HG02798 (cell line): ENCODE data around the gene ERC2.
"Not testable (repeated sequence)": the region's sequence is repeated elsewhere in the genome, so short reads cannot be mapped to it uniquely, and the experiment has no call there.

Experiments
- ATAC-seq: cut with Tn5 transposase; IDR thresholded peaks from one replicate; pipeline ENCODE4 v1.9.1; 2021; ENCODE audit warnings: mild to moderate bottlenecking; ENCODE audit not compliant: unreplicated experiment, poor library complexity

ERC2 gene

DNA sequence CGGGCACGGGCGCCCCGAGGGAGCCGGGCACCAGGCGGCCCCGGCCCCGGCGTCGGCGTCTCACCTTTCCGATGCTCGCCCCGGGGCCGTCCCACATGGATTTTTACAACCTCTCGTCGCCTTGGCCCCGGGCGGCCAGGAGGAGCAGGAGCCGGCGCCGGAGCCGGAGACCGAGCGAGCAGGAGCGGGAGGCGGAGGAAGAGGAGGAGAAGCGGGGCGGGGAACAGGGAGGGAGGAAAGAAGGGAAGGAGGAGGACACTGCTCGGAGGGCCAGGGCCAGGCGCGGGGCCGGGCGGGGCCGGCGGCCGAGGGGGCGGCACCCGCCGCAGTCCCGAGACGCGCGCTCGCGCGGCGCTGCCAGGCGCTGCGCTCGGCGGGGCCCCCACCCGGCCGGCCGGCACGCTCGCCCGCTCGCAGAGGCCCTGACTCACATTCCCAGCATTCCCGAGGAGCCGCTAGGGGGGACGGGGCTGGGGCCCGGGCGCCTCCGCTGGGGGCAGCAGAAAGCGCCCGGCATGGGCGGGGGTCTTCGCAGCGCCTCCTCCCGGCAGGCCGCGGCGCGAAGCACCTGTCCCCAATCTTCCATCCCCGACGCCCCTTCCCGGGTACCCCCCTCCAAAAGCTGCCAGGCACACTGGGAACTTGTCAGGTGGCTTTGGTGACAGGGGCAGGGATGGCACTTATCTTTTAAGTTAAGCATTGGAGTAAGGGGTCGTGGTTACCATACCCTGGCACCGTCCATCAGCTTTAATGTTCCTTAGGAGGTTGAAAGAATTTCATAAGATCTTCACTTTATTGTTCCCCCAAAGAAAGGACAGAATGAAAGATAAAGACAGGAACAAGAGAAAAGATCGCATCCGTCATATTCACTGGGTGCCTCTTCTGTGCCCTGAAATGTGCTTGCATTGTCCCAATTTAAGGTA, at the start of gene ERC2:
Gene ERC2 (minus strand): TSS at position 284 of the 923 bp plus-strand sequence.
- no peak for ATAC-seq

DNA sequence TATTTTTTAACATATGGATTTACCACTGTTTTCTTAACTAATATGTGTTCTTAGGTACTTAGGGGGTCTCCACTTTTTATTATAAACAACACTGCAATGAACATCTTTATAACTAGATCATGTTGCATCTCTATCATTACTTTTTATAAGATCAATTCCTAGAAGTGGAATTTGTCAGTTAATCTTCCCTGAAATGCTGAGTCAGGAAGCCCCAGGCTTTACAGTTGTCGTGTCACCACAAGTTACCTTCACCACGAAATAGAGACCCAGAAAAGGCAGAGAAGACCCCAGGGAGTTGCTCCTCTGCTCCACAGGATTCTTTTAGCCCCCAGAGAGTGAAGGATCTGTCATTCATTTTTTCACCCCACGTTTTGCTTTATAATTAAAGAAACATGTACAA, 34.5 kb upstream of the ERC2 start:
- ATAC-seq = no peak

DNA sequence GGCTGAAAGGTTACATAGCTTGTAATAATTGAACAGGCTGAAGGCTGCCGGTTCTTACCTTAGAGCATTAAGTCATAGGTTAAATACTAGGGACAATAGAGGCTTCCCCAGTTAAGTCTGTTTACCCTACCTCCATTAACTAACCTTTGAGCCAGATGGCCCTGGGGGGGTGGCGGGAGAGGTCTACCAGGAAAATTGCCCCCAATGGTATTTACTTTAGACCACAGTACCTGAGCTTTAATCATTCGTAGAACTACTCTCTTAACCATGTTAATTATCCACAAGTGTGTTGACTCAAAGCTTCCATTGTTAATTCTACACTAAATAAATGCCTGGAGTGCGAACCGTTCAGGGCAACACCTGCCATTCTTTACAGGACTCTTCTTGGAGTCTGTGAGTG, 28.1 kb upstream of the ERC2 start:
- not testable (repeated sequence) for ATAC-seq

DNA sequence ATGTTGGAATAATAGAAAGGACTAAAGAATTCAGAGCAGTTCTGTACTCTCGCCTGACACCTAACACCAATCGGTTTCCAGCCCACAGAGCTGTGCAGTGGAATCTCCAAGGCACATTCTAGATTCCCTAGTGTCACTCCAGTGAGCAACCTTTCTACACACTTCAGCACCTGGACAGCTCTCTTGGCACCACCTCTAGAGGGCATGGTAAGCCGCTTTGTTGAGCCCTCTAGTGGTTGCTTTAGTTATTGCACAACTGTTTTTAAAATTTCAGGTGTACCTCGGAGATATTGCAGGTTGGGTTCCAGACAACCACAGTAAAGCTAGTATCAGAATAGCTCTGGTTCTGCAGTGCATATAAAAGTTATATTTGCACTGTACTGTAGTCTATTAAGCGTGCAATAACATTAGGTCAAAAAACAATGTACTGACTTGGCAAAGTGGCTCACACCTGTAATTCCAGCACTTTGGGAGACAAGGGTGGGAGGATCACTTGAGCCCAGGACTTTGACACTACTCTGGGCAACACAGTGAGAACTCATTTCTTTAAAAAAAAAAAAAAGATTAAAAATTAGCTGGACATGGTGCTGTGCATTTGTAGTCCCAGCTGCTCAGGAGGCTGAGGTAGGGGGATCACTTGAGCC, 26.5 kb upstream of the ERC2 start:
- ATAC-seq = peak; percentile 93

DNA sequence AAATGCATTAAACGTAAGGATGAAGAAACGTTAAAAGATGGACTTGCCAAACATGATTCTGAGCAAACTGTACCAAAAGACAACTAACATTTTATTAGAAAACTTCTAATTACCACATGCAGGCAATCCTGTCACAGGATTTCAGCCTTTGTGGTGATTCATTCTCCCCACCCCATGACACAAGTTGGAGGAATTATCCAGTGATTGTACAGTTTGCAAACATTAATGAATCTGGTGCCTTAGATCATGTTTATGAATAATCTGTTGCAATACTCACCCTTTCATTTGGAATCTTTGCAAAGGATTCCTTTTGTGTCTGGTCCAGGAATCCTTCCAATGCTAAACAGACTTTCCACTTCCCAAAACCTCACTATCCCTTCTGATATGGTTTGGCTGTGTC, 23.3 kb upstream of the ERC2 start:
- no peak for ATAC-seq

- ATAC-seq = no peak
These were observed 20.7 kb upstream of the ERC2 start for GRCh38 chr3:56488812-56489600.

GRCh38 chr3:56484525-56485032, 16.3 kb upstream of the ERC2 start:
- no peak for ATAC-seq

GRCh38 chr3:56484122-56484521, 15.9 kb upstream of the ERC2 start:
- no peak for ATAC-seq

DNA sequence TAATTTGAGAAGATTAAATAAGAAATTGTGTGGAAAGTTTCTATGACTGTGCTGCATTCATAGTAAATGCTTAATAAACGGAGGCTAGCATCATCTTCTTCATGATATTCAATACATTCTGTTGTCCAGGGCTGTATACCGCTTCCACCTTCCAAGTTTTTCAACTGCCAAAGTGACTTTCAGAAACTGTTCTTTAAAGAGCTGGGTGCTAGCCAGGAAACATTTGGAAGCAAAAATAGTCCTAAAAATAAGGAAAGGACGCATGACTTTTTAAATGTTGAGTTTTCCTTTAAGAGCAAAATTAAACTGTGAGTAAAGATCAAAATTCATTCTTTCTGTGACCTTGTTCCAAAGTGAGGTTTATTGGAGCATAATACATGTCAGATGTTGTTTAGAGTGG, 9.4 kb upstream of the ERC2 start:
- ATAC-seq = no peak

- no peak for ATAC-seq
These were observed 8.5 kb upstream of the ERC2 start for GRCh38 chr3:56476771-56477170.

DNA sequence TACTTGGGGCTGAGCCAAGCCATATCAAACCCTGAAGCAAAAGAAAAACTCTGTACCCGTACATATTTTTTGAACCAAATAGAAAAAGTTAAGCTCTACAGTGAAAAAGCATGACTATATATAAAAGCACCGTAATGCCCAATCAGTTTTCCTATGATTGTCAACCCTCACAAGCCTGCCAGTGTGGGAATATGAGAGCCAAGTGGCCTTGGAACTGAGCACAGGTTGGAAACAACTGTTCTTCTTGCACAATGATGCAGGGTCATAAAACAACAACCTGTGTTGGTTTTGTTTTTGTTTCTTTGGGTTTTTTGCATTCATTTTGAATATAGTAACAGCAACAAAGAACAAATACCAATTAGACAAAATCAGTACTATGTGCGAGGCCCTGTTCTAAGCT, 3.5 kb upstream of the ERC2 start:
- ATAC-seq = no peak

GRCh38 chr3:56469141-56469540, 874 bp upstream of the ERC2 start:
- no peak for ATAC-seq

DNA sequence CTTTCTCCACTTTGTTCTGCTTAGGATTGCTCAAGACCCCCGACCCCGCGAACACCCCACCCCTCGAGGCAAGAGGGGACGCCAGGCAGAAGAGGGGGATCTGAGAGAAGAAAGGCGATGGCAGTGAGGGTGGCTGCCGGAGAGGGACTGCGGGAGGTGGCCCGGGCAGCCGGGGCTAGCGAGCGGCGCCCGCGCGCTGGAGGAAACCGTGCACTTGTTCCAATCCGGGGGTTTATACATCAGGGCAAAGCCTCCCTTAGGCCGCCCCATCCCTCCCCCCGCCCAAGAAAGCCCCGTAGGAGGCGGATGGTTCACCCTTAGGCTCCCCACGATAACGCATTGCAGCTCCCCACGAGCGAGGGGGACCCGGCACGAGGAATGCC, 475 bp downstream of the ERC2 start:
- ATAC-seq = no peak

DNA sequence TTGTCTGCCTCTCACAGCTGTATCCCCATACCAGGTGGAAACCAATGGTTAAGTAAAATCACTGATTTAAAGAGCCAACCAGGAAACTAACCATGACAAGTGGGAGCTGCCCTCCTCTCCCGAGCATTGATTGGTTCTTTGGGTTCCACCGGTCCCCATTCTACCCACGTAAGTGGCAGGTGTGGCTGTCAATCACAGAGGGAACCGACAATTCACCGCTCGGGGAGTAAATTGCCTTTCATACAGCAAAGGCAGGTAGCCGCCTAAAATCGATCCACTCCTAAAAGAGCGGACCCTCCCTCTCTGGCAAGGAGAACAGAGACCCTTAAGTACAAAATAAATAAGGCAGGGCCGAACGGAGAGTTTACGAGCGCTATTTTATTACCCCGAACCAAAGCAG, 1.2 kb downstream of the ERC2 start:
- peak; percentile 58 for ATAC-seq

GRCh38 chr3:56459719-56460118, 8.5 kb downstream of the ERC2 start:
- ATAC-seq = no peak

GRCh38 chr3:56459104-56459496, 9.2 kb downstream of the ERC2 start:
- ATAC-seq = no peak

DNA sequence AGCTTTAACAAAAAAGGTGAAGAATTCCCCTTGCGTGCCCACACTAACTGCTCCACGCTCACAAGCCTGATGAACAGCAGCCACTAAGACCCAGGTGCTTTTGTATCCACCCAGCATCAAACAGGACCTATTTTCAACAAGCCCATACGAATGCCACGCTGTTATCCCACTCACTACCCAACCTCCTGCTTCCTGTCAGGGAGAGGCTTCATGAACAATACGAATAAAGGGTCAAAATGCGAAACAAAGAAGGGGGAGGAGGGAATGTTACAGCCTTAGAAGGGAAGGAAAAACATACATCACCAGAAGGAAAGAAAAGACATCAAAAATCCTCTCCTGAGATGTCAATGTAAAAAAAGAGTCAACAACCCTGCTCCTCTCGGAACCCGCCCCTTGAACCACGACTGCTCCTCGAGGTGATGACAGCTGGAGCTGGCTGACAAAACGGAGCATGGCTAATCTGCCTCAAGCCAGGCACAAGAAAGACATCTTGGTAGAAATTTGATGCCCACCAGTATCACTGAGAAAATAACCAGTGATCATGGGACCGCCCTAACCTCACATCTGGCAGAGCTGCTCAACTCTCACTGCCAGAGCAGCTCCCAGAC, 9.7 kb downstream of the ERC2 start:
- no peak for ATAC-seq

DNA sequence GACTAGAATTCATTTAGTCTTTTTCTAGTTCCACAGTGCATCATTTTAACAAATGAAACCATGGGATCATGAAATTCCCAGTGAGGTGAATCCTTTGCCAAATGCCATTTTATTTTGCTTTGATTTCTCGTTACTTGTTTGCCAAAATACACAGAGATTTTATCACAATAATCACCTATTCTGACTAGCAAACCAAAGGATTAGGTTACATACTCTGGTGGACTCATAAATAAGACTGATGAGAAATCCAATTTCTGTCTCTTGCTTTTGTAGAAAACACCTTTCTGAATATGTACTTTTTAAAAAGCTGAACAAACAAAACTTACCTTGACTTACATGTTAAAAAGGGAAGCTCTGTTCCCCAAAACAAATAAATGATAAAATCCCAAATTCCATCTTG, 12.2 kb downstream of the ERC2 start:
- ATAC-seq = no peak

DNA sequence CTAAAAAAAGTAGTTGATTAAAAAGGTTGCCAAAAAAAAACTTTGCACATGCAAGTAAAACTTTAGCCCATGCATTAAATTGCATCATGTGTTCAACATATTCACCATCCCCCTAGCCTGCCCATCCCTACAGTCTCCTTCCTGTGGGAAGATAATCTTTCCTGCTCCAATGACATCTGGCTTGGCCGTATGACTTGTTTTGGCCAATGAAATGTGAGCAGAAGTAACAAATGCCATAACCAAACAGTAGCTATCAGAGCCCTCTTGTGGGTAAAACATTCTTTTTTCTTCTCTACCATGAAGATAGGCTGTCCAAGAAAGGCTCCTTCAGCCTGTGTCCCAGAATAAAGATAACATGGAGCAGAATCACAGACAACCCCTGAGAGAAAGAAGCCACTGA, 15.3 kb downstream of the ERC2 start:
- no peak for ATAC-seq

GRCh38 chr3:56452085-56452484, 16.2 kb downstream of the ERC2 start:
- no peak for ATAC-seq
